Fibroblast of lung (primary cell): ENCODE data around the gene SERAC1.

Source experiments
- CTCF ChIP-seq, 2 donors: IDR thresholded peaks in 1 of 2; conservative IDR thresholded peaks in 1 of 2; 1 replicate in 1 of 2; 2 replicates in 1 of 2; pipeline ENCODE4 v1.5.1; 2011 to 2012; ENCODE audit warnings: low read length in 2 of 2, control low read depth in 1 of 2, inconsistent platforms in 1 of 2, low read depth in 1 of 2, mild to moderate bottlenecking in 1 of 2
- EZH2 ChIP-seq: IDR thresholded peaks from 2 replicates; pipeline ENCODE4 v1.5.1; 2012; ENCODE audit warnings: low read length, control low read depth, mild to moderate bottlenecking; ENCODE audit errors: missing control alignments

- TF ChIP-seq CTCF (conservative IDR thresholded peaks at IDR 0.05 in 1 of 2, IDR thresholded peaks at IDR 0.05 in 1 of 2; ENCODE audit: low read depth in 1 of 2, low read length in 2 of 2) (no peak), EZH2 (no peak)
Measured at GRCh38 chr6:158068156-158068892, 99.7 kb downstream of the SERAC1 start.
